GM12878 (cell line): ENCODE measurements around the gene GRK6. TPM values are rescaled to one million over a fixed set of nuclear protein-coding genes. Genes with fewer than 3 reads are reported as not detected.
A peak's percentile ranks its signal among the peaks of the same experiment; 100 is the strongest.

Experiments used
- E4F1 ChIP-seq: fragments of 450-650 bp; IDR thresholded peaks from 2 replicates; pipeline ENCODE4 v1.6.1; 2018; ENCODE audit warnings: borderline replicate concordance, mild to moderate bottlenecking; ENCODE audit not compliant: partially characterized antibody
- ESRRA ChIP-seq: IDR thresholded peaks from 2 replicates; pipeline ENCODE4 v1.6.1; 2012; ENCODE audit warnings: mild to moderate bottlenecking, low read length, improper control_type of control experiment
- HDGF ChIP-seq: fragments of 450-650 bp; IDR thresholded peaks from 2 replicates; pipeline ENCODE4 v1.6.1; 2016; ENCODE audit warnings: antibody characterized with exemption
- IKZF1 ChIP-seq: fragments of 450-650 bp; conservative IDR thresholded peaks from 2 replicates; pipeline ENCODE4 v1.6.1; 2017; ENCODE audit warnings: antibody characterized with exemption, mild to moderate bottlenecking
- IKZF2 ChIP-seq, 2 experiments: fragments of 450-650 bp; IDR thresholded peaks; 2 replicates each; pipeline ENCODE4 v1.6.1; 2017; ENCODE audit warnings: mild to moderate bottlenecking in 2 of 2, moderate library complexity in 2 of 2
- POLR2AphosphoS5 ChIP-seq: IDR thresholded peaks from 2 replicates; pipeline ENCODE4 v1.6.1; 2011; ENCODE audit warnings: mild to moderate bottlenecking, low read length, inconsistent platforms
- SMC3 ChIP-seq: IDR thresholded peaks from 2 replicates; pipeline ENCODE4 v1.6.1; 2011; ENCODE audit warnings: low read length, improper control_type of control experiment, borderline replicate concordance
- ZNF24 ChIP-seq: fragments of 450-650 bp; IDR thresholded peaks from 2 replicates; pipeline ENCODE4 v1.6.1; 2017; ENCODE audit warnings: antibody characterized with exemption, mild to moderate bottlenecking
- polyA plus RNA-seq, 11 experiments: library from polyadenylated mRNA; depleted of rRNA in 4 of 11; unstranded in 6 of 11; stranded (reverse) in 5 of 11; fragments of >200 nt; fragmentation: Nextera tagmentation in 4 of 11; fragmentation: Illumina TruSeq in 1 of 11; extraction: Ambion mirVana in 4 of 11; extraction: Trizol in 1 of 11; gene quantifications; 1 replicate in 1 of 11; 2 replicates in 10 of 11; pipeline versions ENCODE4 v1.2.1 to v1.2.3, GENCODE V29; 2011 to 2016; ENCODE audit warnings: inconsistent platforms in 2 of 11, missing spikeins in 2 of 11, low read depth in 1 of 11
- total RNA-seq, 4 experiments: library from RNA; depleted of rRNA in 3 of 4; stranded (reverse); fragments of >200 nt in 3 of 4; fragmentation: Illumina TruSeq in 1 of 4; extraction: Trizol in 1 of 4; gene quantifications; 2 replicates each; pipeline versions ENCODE4 v1.2.1 to v1.2.3, GENCODE V29; 2013 to 2021

GRK6 gene
- total and polyA plus RNA-seq, 10 of the 15 experiments (the other 5 are each of a cell fraction or from before 2014, with no cell fraction given): 0.79 to 124 (median 41.6) TPM

- TF ChIP-seq IKZF1 (peak; percentile 70), E4F1 (no peak), ESRRA (no peak), HDGF (no peak), POLR2AphosphoS5 (no peak), SMC3 (peak; percentile 54; the same call in 1 of the 2 replicates), IKZF2 (IDR thresholded peaks at IDR 0.05) (peak in 1 of 2 experiments; percentile 22; a peak in 2 of 4 replicates), ZNF24 (0 out of 2 replicates have a peak, but pooled peaks have one; percentile 26)
Observed at GRCh38 chr5:177402271-177403043, 24.0 kb upstream of the GRK6 start (continued).
